HG03575 (cell line): ENCODE measurements around the gene NUP214.

ENCODE experiments used
- ATAC-seq: cut with Tn5 transposase; IDR thresholded peaks from one replicate; pipeline ENCODE4 v1.9.1; 2021; ENCODE audit not compliant: unreplicated experiment, insufficient number of reproducible peaks, low FRiP score; ENCODE audit errors: extremely low read depth

NUP214 gene

GRCh38 chr9:131125288-131126058, at the start of gene NUP214:
NUP214 (plus strand) TSS chr9:131125586; CDS start chr9:131125705, 119 bp downstream.
- ATAC-seq: peak; percentile 60

DNA sequence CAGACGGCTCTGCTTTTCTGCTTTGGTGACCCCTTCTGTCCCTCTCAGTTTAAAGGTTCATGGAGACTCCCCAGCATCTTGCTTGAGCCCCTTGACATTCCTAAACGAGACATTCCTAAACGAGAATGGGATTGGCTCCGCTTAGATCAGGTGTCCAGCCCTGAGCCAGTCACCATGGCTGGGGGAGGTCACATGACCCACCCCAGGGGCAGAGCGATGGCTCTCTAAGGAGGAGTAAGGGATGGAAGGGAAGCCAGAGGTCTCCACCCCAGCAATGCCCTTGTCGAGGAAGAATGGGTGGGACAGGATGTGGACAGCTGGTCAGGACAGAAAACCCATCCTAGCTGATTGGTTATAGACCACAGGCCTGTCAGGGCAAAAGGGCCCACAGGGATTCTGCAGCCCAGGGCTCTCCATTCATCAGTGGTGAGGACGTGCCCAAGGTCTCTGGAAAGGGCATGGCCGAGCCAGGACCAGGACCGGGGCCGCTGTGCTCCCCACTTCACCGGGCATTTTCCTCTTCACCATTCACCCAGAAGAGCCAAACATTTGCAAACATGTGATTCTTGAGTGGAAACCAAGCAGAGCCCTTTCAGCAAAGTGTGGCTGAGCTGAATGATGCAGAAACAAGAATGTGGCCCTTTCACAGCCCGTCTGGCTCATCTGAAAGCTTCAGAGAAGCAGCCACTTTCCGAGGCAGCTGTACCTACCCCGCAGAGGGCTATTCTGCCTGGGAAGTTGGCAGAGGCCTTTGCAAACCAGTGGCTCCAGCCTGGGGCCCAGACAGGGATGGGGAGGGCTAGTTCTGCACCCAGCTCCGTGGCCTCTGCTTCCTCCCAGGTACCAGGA, 48.8 kb upstream of the NUP214 start:
- no peak for ATAC-seq

- ATAC-seq: no peak
Measured at GRCh38 chr9:131078427-131079366, 46.7 kb upstream of the NUP214 start.

DNA sequence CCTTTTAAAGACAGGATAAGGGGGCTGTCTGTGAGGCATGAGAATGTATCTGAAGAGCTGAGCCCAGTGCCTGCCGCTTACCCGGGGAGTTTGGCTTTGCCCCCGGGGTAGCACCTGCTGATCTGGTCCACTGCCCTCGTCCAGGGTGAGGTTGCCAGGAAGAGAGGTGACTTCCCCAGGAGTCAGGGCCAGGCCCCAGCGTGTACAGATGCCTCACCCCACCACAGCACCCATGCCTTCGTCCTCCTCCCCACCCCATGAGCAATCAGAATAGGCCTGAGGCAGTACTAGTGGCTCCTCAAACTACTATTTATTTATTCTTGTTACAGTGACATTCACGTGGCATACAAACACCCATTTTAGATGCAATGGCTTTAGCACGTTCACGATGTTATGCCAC, 44.8 kb upstream of the NUP214 start:
- no peak for ATAC-seq

- ATAC-seq: no peak
Measured at GRCh38 chr9:131081868-131082267, 43.5 kb upstream of the NUP214 start.

- no peak for ATAC-seq
Measured at GRCh38 chr9:131082774-131083512, 42.4 kb upstream of the NUP214 start.

- no peak for ATAC-seq
Measured at GRCh38 chr9:131084661-131085369, 40.6 kb upstream of the NUP214 start.

DNA sequence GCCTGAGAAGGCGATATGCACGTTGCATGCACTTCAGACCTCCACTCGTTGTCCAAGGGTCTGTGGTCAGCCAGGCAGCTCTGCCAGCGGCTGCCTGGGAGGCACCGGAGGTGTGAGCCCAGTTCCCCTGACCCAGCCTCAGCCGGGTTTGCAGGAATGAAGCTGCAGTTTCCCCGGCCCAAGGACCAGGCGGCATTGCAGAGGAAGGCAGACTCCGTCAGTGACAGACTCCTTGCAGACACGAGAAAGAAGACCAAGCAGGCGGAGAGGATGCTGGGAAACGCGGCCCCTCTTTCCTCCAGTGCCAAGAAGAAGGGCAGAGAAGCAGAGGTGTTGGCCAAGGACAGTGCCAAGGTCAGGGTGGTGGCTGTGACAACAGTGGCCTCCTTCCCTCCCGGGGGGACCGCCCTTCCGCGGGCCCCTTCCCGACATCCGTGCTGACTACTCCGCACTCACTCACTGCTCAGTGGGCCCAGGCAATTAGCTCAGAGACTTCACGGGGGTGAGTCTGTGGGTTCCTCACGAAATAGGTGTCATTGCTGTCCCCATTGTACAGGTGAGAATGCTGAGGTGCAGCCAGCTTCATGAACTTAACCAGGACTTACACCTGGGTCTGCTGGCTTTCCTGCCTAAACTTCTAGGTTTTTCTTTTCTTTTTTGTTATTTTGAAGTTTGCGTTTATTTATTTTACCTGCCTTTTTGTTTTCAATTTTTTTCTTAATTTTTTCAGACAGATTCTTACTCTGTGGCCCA, 39.8 kb upstream of the NUP214 start:
- ATAC-seq: no peak

GRCh38 chr9:131087354-131087893, 38.0 kb upstream of the NUP214 start:
- no peak for ATAC-seq

DNA sequence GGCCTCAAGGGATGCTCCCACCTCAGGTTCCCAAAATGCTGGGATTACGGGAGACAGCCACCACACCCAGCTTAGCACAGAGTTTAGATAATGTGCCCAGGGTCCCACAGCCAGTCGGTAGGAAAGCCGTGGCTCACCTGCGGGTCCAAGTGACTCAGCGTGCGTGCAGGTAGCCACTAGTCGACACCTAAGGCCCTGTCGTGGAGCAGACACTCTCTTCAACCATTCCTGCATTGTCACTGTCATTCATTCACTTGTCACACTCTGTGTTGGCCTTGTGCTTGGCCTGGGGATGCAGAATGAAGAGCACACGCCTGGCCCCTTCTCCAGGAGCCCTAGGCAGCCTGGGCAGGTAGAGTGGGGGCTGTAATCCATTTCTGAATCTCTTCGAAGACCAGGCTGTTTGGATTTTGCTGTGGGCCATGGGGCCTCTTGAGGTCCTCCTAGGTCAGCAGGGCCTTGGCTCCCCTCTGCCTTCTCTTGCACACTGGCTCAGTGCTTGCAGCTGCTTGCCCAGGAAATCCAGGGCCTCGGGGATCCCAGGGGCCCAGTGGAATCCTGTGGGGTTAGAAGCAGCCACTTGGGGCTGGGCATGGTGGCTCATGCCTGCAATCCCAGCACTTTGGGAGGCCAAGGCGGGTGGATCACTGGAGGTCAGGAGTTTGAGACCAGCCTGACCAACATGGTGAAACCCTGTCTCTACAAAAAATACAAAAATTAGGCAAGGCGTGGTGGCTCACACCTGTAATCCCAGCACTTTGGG, 35.2 kb upstream of the NUP214 start:
- no peak for ATAC-seq

- no peak for ATAC-seq
Measured at GRCh38 chr9:131091352-131091992, 33.9 kb upstream of the NUP214 start.

- no peak for ATAC-seq
Measured at GRCh38 chr9:131092030-131092429, 33.4 kb upstream of the NUP214 start.

- no peak for ATAC-seq
Measured at GRCh38 chr9:131092548-131093440, 32.6 kb upstream of the NUP214 start.

DNA sequence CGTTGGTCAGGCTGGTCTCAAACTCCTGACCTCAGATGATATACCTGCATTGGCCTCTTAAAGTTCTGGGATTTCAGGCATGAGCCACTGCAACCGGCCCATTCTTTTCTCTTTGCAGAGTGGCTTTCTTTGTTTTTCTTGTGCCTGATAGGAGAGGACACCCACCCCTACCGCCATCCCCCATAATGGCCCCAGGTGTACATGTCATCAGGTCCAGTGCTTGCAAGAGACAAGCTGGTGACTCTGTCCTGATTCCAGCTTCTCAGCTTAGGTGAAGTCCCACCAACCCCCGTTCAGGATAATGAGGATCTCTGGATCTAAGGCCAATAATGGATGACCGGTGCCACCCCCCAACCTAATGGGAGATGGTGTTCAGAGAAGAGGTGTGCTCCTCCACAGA, 31.4 kb upstream of the NUP214 start:
- ATAC-seq: no peak

GRCh38 chr9:131094622-131095021, 30.8 kb upstream of the NUP214 start:
- ATAC-seq: no peak
